ENCODE results near the gene JUN.

DNA sequence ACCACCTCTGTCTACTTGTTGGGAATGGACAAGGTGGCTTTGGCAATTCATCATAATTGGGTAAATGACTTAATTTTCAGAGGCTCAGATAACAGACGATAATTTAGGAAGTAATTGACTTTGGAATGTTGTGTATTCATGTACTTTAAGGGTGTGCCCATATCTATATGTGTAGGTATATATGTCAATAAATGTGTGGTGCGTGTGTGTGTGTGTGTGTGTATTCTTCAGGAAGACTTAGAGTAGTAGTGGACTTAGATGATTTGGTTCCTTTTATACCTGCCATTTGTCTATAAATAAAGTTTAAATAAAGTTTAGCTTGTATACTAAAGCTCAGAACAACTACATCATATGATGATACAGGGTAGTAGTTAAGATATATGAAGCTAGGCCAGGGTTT lies 20.0 kb upstream of the JUN start:
- TF ChIP-seq, protein P1, sequence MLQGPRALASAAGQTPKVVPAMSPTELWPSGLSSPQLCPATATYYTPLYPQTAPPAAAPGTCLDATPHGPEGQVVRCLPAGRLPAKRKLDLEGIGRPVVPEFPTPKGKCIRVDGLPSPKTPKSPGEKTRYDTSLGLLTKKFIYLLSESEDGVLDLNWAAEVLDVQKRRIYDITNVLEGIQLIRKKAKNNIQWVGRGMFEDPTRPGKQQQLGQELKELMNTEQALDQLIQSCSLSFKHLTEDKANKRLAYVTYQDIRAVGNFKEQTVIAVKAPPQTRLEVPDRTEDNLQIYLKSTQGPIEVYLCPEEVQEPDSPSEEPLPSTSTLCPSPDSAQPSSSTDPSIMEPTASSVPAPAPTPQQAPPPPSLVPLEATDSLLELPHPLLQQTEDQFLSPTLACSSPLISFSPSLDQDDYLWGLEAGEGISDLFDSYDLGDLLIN (CRISPR knock-in tag; IDR thresholded peaks at IDR 0.05; ENCODE audit: borderline replicate concordance) = no peak
- TF ChIP-seq NFIC (IDR thresholded peaks at IDR 0.05; ENCODE audit: low read length) (no peak), RELA (CRISPR knock-in tag; IDR thresholded peaks at IDR 0.05) (no peak), ZNF660 (CRISPR knock-in tag; IDR thresholded peaks at IDR 0.05; ENCODE audit: borderline replicate concordance, low read depth) (no peak), IKZF4 (CRISPR knock-in tag; IDR thresholded peaks at IDR 0.05; ENCODE audit: borderline replicate concordance, low read depth, not compliant biosample characterization) (no peak), ZNF33A (CRISPR knock-in tag; IDR thresholded peaks at IDR 0.05; ENCODE audit: borderline replicate concordance) (no peak), ATF7-NPFF (CRISPR knock-in tag; IDR thresholded peaks at IDR 0.05; ENCODE audit: low read depth) (no peak), POLR2A (IDR thresholded peaks at IDR 0.05; ENCODE audit: insufficient read depth in 1 of 2, low read depth in 2 of 2, low read length in 2 of 2) (no peak), ZNF253 (CRISPR knock-in tag; IDR thresholded peaks at IDR 0.05; ENCODE audit: borderline replicate concordance) (no peak)
- TF ChIP-seq, protein P2, sequence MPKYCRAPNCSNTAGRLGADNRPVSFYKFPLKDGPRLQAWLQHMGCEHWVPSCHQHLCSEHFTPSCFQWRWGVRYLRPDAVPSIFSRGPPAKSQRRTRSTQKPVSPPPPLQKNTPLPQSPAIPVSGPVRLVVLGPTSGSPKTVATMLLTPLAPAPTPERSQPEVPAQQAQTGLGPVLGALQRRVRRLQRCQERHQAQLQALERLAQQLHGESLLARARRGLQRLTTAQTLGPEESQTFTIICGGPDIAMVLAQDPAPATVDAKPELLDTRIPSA (CRISPR knock-in tag; IDR thresholded peaks at IDR 0.05; ENCODE audit: borderline replicate concordance) = no peak
- TF ChIP-seq, protein P3, sequence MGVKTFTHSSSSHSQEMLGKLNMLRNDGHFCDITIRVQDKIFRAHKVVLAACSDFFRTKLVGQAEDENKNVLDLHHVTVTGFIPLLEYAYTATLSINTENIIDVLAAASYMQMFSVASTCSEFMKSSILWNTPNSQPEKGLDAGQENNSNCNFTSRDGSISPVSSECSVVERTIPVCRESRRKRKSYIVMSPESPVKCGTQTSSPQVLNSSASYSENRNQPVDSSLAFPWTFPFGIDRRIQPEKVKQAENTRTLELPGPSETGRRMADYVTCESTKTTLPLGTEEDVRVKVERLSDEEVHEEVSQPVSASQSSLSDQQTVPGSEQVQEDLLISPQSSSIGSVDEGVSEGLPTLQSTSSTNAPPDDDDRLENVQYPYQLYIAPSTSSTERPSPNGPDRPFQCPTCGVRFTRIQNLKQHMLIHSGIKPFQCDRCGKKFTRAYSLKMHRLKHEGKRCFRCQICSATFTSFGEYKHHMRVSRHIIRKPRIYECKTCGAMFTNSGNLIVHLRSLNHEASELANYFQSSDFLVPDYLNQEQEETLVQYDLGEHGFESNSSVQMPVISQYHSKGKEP (CRISPR knock-in tag; IDR thresholded peaks at IDR 0.05) = no peak

Data from HepG2 (cell line).